Measurements from ENCODE around the gene SBK3. TPM values are rescaled to one million over a fixed set of nuclear protein-coding genes. Genes with fewer than 3 reads are reported as not detected.

The SBK3 gene
- total and polyA plus RNA-seq, 10 of the 15 experiments (the other 5 are each of a cell fraction or from before 2014, with no cell fraction given): not detected

GRCh38 chr19:55520691-55521292 lies 24.6 kb downstream of the SBK3 start:
- TF ChIP-seq FOXM1 (IDR thresholded peaks at IDR 0.05; ENCODE audit: low read depth, low read length): no peak
- no peak for TF ChIP-seq SPI1 (IDR thresholded peaks at IDR 0.05; ENCODE audit: borderline replicate concordance, insufficient read depth, low read depth, low read length)
- no peak for TF ChIP-seq GATAD2B (conservative IDR thresholded peaks at IDR 0.05; ENCODE audit: low read depth)
- TF ChIP-seq ZNF24 (IDR thresholded peaks at IDR 0.05): no peak
- TF ChIP-seq ATF7 (IDR thresholded peaks at IDR 0.05; ENCODE audit: low read depth): no peak
- TF ChIP-seq DPF2 (IDR thresholded peaks at IDR 0.05): no peak
- TF ChIP-seq ZNF207 (IDR thresholded peaks at IDR 0.05; ENCODE audit: borderline replicate concordance): no peak
- no peak for TF ChIP-seq BRCA1 (IDR thresholded peaks at IDR 0.05; ENCODE audit: low read depth, low read length)
- no peak for TF ChIP-seq TBL1XR1 (IDR thresholded peaks at IDR 0.05; ENCODE audit: low read depth, low read length)
- TF ChIP-seq FOS (IDR thresholded peaks at IDR 0.05; ENCODE audit: borderline replicate concordance, extremely low read depth, insufficient read length): no peak
- TF ChIP-seq BCL11A (IDR thresholded peaks at IDR 0.05; ENCODE audit: low read depth, low read length): no peak
- TF ChIP-seq HDGF (IDR thresholded peaks at IDR 0.05): no peak
- no peak for TF ChIP-seq BACH1 (IDR thresholded peaks at IDR 0.05; ENCODE audit: borderline replicate concordance)
- no peak for TF ChIP-seq ASH2L (IDR thresholded peaks at IDR 0.05; ENCODE audit: borderline replicate concordance, low read depth)
- TF ChIP-seq, protein P1, sequence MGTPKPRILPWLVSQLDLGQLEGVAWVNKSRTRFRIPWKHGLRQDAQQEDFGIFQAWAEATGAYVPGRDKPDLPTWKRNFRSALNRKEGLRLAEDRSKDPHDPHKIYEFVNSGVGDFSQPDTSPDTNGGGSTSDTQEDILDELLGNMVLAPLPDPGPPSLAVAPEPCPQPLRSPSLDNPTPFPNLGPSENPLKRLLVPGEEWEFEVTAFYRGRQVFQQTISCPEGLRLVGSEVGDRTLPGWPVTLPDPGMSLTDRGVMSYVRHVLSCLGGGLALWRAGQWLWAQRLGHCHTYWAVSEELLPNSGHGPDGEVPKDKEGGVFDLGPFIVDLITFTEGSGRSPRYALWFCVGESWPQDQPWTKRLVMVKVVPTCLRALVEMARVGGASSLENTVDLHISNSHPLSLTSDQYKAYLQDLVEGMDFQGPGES (IDR thresholded peaks at IDR 0.05): no peak
- TF ChIP-seq, protein P2, sequence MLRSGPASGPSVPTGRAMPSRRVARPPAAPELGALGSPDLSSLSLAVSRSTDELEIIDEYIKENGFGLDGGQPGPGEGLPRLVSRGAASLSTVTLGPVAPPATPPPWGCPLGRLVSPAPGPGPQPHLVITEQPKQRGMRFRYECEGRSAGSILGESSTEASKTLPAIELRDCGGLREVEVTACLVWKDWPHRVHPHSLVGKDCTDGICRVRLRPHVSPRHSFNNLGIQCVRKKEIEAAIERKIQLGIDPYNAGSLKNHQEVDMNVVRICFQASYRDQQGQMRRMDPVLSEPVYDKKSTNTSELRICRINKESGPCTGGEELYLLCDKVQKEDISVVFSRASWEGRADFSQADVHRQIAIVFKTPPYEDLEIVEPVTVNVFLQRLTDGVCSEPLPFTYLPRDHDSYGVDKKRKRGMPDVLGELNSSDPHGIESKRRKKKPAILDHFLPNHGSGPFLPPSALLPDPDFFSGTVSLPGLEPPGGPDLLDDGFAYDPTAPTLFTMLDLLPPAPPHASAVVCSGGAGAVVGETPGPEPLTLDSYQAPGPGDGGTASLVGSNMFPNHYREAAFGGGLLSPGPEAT (IDR thresholded peaks at IDR 0.05; ENCODE audit: low read depth): no peak
- no peak for TF ChIP-seq WRNIP1 (IDR thresholded peaks at IDR 0.05; ENCODE audit: borderline replicate concordance, low read depth, low read length)
- TF ChIP-seq, protein P3, sequence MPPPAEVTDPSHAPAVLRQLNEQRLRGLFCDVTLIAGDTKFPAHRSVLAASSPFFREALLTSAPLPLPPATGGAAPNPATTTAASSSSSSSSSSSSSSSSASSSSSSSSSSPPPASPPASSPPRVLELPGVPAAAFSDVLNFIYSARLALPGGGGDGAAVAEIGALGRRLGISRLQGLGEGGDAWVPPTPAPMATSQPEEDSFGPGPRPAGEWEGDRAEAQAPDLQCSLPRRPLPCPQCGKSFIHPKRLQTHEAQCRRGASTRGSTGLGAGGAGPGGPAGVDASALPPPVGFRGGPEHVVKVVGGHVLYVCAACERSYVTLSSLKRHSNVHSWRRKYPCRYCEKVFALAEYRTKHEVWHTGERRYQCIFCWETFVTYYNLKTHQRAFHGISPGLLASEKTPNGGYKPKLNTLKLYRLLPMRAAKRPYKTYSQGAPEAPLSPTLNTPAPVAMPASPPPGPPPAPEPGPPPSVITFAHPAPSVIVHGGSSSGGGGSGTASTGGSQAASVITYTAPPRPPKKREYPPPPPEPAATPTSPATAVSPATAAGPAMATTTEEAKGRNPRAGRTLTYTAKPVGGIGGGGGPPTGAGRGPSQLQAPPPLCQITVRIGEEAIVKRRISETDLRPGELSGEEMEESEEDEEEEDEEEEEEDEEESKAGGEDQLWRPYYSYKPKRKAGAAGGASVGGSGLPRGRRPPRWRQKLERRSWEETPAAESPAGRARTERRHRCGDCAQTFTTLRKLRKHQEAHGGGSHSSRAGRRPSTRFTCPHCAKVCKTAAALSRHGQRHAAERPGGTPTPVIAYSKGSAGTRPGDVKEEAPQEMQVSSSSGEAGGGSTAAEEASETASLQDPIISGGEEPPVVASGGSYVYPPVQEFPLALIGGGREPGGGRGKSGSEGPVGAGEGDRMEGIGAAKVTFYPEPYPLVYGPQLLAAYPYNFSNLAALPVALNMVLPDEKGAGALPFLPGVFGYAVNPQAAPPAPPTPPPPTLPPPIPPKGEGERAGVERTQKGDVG (CRISPR knock-in tag; IDR thresholded peaks at IDR 0.05): no peak
- TF ChIP-seq POLR2AphosphoS2 (IDR thresholded peaks at IDR 0.05; ENCODE audit: low read depth, low read length): no peak
- TF ChIP-seq CREM (IDR thresholded peaks at IDR 0.05; ENCODE audit: low read depth): no peak
- in situ Hi-C loops (cut with MboI) (no loop called here), intact Hi-C loops (cut with micrococcal nuclease; ENCODE audit: unreplicated experiment) (no loop called here)
- H2AFZ ChIP-seq (ENCODE audit: control insufficient read depth, low read depth, low read length): no peak overlapping the region
- no peak overlapping the region for H3K27ac ChIP-seq (ENCODE audit: control insufficient read depth, insufficient read depth)
- H3K27me3 ChIP-seq (replicated peaks in 1 of 2; ENCODE audit: control insufficient read depth in 2 of 2, insufficient read depth in 2 of 2, low read length in 1 of 2): no peaks in the 10 kb centered on the region
- H3K9ac ChIP-seq (ENCODE audit: control insufficient read depth, insufficient read depth, low read length): no peak overlapping the region
- 0 out of 2 replicates have a peak, but pooled peaks cover 4% of the 10 kb centered on the region for H3K4me1 ChIP-seq (ENCODE audit: control insufficient read depth, insufficient read depth, low read length)
- RAD21 ChIA-PET (ENCODE audit: unreplicated experiment): no interaction called here
- H3K36me3 ChIP-seq (ENCODE audit: control insufficient read depth in 2 of 2, insufficient read depth in 2 of 2, low read length in 1 of 2): no peaks in the 10 kb centered on the region
- H3K9me3 ChIP-seq (replicated peaks; ENCODE audit: control insufficient read depth, insufficient read depth, low read length): no peaks in the 10 kb centered on the region
- WGBS (ENCODE audit: insufficient coverage, insufficient replicate concordance, low lambda C conversion rate, missing lambda C conversion rate): 42% methylated on average over 14 of the region's 14 CpGs
- SMC1A ChIA-PET (ENCODE audit: uncharacterized antibody, unreplicated experiment): interaction anchor here (1.1 kb wide), 1 partner anchor 110 kb away, joined by 4 read pairs; no protein-coding TSS in a partner anchor
- H4K20me1 ChIP-seq (ENCODE audit: control insufficient read depth, insufficient read depth): no peaks in the 10 kb centered on the region
- CTCF ChIA-PET: interaction anchor here (1.1 kb wide), 1 partner anchor 112 kb away, joined by 6 read pairs; no protein-coding TSS in a partner anchor
- POLR2A ChIA-PET: no interaction called here
- H3K79me2 ChIP-seq (ENCODE audit: control insufficient read depth, insufficient read depth, low read length): no peaks in the 10 kb centered on the region
- no TSS peak for BruUV-seq (replicated peaks)
- no peak overlapping the region for H3K4me3 ChIP-seq
- FAIRE-seq: no peak
- no peak overlapping the region for H3K4me2 ChIP-seq (ENCODE audit: control insufficient read depth, insufficient read depth)
- no peak for DNase-seq (ENCODE audit: low read depth, low spot score)
- ATAC-seq: no peak
